CD4-positive, CD25-positive, alpha-beta regulatory T cell (primary cell): ENCODE measurements around the gene HJURP. TPM values are rescaled to one million over a fixed set of nuclear protein-coding genes. Genes with fewer than 3 reads are reported as not detected.

ENCODE experiments used
- ATAC-seq, 2 donors: fragments of 150-1000 bp; cut with Tn5 transposase; one replicate each; pipeline ENCODE4 v1.10.0; 2021; ENCODE audit warnings: low read depth in 2 of 2, moderate number of reproducible peaks in 2 of 2, moderate library complexity in 1 of 2
- DNase-seq, 3 donors: peaks; one replicate each; pipeline versions ENCODE4 v3.0.0 to v3.0.0-alpha.2; 2012 to 2022; ENCODE audit warnings: mixed read lengths in 1 of 3
- H3K27ac ChIP-seq: one replicate; pipeline ENCODE4 v1.7.0; 2013; ENCODE audit warnings: mild to moderate bottlenecking, low read length; ENCODE audit not compliant: insufficient read depth, poor library complexity, severe bottlenecking
- H3K27me3 ChIP-seq: one replicate; pipeline ENCODE4 v1.7.0; 2013; ENCODE audit warnings: low read length; ENCODE audit not compliant: control insufficient read depth, insufficient read depth
- H3K36me3 ChIP-seq: one replicate; pipeline ENCODE4 v1.7.0; 2013; ENCODE audit warnings: mild to moderate bottlenecking, low read length, moderate library complexity; ENCODE audit not compliant: control insufficient read depth, insufficient read depth
- H3K4me1 ChIP-seq: 2 replicates; pipeline ENCODE4 v1.7.0; 2013; ENCODE audit warnings: mild to moderate bottlenecking, low read length; ENCODE audit not compliant: insufficient read depth, control insufficient read depth, poor library complexity, severe bottlenecking
- H3K4me3 ChIP-seq: one replicate; pipeline ENCODE4 v1.7.0; 2013; ENCODE audit warnings: low read depth, mild to moderate bottlenecking, low read length, moderate library complexity
- H3K9me3 ChIP-seq, 2 experiments: 1 replicate in 1 of 2; 2 replicates in 1 of 2; pipeline ENCODE4 v1.7.0; 2013; ENCODE audit warnings: low read length in 2 of 2, mild to moderate bottlenecking in 1 of 2, moderate library complexity in 1 of 2; ENCODE audit not compliant: control insufficient read depth in 2 of 2
- H3K27ac Mint-ChIP-seq, 3 donors: one replicate each; pipeline ENCODE4 v1.8.0; 2020 to 2022; ENCODE audit warnings: mild to moderate bottlenecking in 3 of 3, mixed read lengths in 3 of 3, moderate library complexity in 2 of 3
- H3K27me3 Mint-ChIP-seq: one replicate; pipeline ENCODE4 v1.8.0; 2022; ENCODE audit warnings: mild to moderate bottlenecking, mixed read lengths
- H3K36me3 Mint-ChIP-seq: one replicate; pipeline ENCODE4 v1.8.0; 2020; ENCODE audit warnings: mixed read lengths
- H3K4me1 Mint-ChIP-seq, 4 donors: one replicate each; pipeline ENCODE4 v1.8.0; 2020 to 2022; ENCODE audit warnings: mixed read lengths in 4 of 4, mild to moderate bottlenecking in 1 of 4
- H3K4me3 Mint-ChIP-seq, 4 donors: one replicate each; pipeline ENCODE4 v1.8.0; 2020 to 2022; ENCODE audit warnings: mild to moderate bottlenecking in 4 of 4, mixed read lengths in 4 of 4, moderate library complexity in 3 of 4
- H3K9me3 Mint-ChIP-seq, 7 donors: one replicate each; pipeline ENCODE4 v1.8.0; 2020 to 2022; ENCODE audit warnings: mixed read lengths in 7 of 7, mild to moderate bottlenecking in 3 of 7, moderate library complexity in 2 of 7
- polyA plus RNA-seq, 4 donors: library from polyadenylated mRNA; unstranded; fragments of 300-500 nt; fragmentation: Illumina TruSeq; gene quantifications; one replicate each; pipeline ENCODE4 v1.2.3, GENCODE V29; 2021
- total RNA-seq: library from RNA; stranded (reverse); gene quantifications from one replicate; pipeline ENCODE4 v1.2.3, GENCODE V29; 2022

HJURP gene
- total and polyA plus RNA-seq, 5 donors from 2014 or later: 0.34 to 1.8 (median 1.4) TPM

DNA sequence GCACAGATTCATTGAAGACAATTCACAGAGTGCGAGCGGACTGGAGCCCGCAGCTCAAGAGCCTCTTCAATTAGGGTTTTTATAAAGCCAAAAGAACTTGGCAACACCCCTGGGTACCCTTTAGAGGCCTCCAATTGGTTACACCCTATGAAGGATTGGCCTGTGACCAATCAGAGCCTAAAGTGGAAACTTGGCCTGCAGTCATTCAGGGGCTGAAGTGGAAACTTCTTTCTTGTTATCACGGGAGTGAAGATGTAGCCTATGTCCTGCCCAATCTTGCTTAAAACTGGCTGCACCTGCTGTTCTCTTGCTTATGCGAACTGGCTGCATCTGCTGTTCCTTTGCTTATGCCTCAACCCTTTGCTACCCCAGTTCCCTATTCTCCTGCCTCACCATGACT is 1.8 kb upstream of the HJURP start:
- no peaks in the 10 kb centered on the region for H3K36me3 Mint-ChIP-seq
- ATAC-seq: no peak
- Histone ChIP-seq H3K4me3 (no peak overlapping the region), H3K36me3 (no peaks in the 10 kb centered on the region), H3K27me3 (no peaks in the 10 kb centered on the region), H3K27ac (no peak overlapping the region), H3K4me1 (peaks cover 29% of the 10 kb centered on the region), H3K9me3 (no peaks in the 10 kb centered on the region)
- peak overlapping the region in 3 of 4 donors; percentile 0 to 88 (median 7) for H3K4me3 Mint-ChIP-seq
- no peak overlapping the region for H3K27ac Mint-ChIP-seq
- peaks cover 13% of the 10 kb centered on the region for H3K27me3 Mint-ChIP-seq
- DNase-seq: peak in 1 of 3 donors; percentile 23
- peaks cover 0 to 56% (median 25%) of the 10 kb centered on the region in 4 donors for H3K4me1 Mint-ChIP-seq
- no peaks in the 10 kb centered on the region for H3K9me3 Mint-ChIP-seq

DNA sequence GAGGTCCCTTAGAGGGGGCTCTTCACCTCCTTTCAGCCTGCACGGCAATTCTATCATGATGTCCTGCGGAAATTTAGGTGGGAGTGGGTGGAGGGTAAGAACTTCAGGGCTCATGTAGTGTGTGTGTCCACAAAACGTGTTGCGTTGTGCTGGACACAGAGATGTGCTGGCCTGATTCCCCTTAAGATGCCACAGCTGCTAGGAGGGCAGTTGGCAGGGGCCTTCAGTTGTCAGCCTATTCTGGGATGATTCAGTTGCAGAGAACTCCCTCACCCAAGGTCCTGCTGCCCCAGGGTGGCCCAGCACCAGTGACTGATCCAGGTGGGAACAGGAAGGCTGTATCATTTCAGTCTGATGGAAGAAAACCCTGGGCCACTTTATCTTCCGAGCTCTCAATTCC is 1.0 kb upstream of the HJURP start:
- H3K27me3 Mint-ChIP-seq: peaks cover 9% of the 10 kb centered on the region
- Histone ChIP-seq H3K27ac (no peak overlapping the region), H3K9me3 (no peaks in the 10 kb centered on the region), H3K4me3 (peak overlapping the region; percentile 87), H3K36me3 (no peaks in the 10 kb centered on the region), H3K27me3 (no peaks in the 10 kb centered on the region), H3K4me1 (peaks cover 29% of the 10 kb centered on the region)
- no peaks in the 10 kb centered on the region for H3K36me3 Mint-ChIP-seq
- ATAC-seq: no peak
- no peaks in the 10 kb centered on the region for H3K9me3 Mint-ChIP-seq
- peak overlapping the region; percentile 88 to 100 (median 98) for H3K4me3 Mint-ChIP-seq
- DNase-seq: no peak
- H3K4me1 Mint-ChIP-seq: peaks cover 0 to 58% (median 25%) of the 10 kb centered on the region in 4 donors
- peak overlapping the region in 1 of 3 donors; percentile 3 for H3K27ac Mint-ChIP-seq

DNA sequence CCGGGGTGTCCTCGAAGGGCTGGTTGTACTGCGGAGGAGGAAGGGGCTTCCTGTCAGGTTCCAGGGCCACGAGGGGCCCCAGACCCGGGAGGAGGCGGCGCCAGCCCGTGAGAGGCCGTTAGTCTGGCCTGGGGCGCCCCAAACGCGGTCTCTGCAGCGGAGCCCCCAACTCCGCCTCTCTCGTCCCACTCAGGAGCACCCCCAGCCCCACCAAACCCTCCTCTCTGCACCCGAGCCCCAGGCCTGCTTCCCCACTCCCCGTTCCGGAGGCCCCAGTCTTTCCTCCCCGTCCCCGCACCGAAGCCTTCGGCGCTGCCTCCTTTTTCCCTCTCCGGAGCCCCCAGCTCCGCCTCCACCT is 473 bp downstream of the HJURP start:
- H3K4me3 Mint-ChIP-seq: peak overlapping the region; percentile 88 to 100 (median 98)
- no peaks in the 10 kb centered on the region for H3K36me3 Mint-ChIP-seq
- ATAC-seq (no peak), DNase-seq (no peak)
- Histone ChIP-seq H3K27me3 (no peaks in the 10 kb centered on the region), H3K36me3 (no peaks in the 10 kb centered on the region), H3K4me1 (peaks cover 29% of the 10 kb centered on the region), H3K9me3 (no peaks in the 10 kb centered on the region), H3K4me3 (peak overlapping the region; percentile 62), H3K27ac (no peak overlapping the region)
- H3K9me3 Mint-ChIP-seq: no peaks in the 10 kb centered on the region
- peaks cover 0 to 58% (median 25%) of the 10 kb centered on the region in 4 donors for H3K4me1 Mint-ChIP-seq
- peaks cover 5% of the 10 kb centered on the region for H3K27me3 Mint-ChIP-seq
- H3K27ac Mint-ChIP-seq: peak overlapping the region; percentile 20 to 97 (median 95)

DNA sequence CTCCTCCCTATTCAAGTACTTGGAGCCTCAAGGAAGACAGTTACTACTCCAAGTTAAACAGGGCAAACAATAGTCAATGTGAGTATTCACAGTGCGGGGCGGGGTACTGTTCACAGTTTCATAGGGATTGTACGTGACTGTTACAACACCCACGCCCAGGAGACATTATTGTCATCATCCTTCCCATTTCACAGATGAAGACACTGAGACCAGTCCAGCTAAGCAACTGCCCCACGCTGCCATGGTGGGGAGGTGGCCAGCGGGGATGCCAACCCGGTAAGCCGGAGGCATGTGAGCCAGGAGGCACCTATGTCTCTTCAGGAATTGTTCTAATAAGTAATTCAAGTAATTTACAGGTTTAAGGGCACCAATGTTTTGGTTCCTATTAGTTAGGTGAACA is 982 bp downstream of the HJURP start:
- H3K4me3 ChIP-seq: peak overlapping the region; percentile 62
- no peaks in the 10 kb centered on the region for H3K9me3 Mint-ChIP-seq
- no peaks in the 10 kb centered on the region for H3K36me3 ChIP-seq
- H3K27ac Mint-ChIP-seq: peak overlapping the region in 2 of 3 donors; percentile 10 to 20
- H3K27ac ChIP-seq: no peak overlapping the region
- peaks cover 5% of the 10 kb centered on the region for H3K27me3 Mint-ChIP-seq
- peak overlapping the region; percentile 88 to 100 (median 98) for H3K4me3 Mint-ChIP-seq
- peaks cover 0 to 63% (median 25%) of the 10 kb centered on the region in 4 donors for H3K4me1 Mint-ChIP-seq
- peaks cover 29% of the 10 kb centered on the region for H3K4me1 ChIP-seq
- H3K9me3 ChIP-seq: no peaks in the 10 kb centered on the region
- DNase-seq: no peak
- H3K27me3 ChIP-seq: no peaks in the 10 kb centered on the region
- no peaks in the 10 kb centered on the region for H3K36me3 Mint-ChIP-seq
- ATAC-seq: no peak

DNA sequence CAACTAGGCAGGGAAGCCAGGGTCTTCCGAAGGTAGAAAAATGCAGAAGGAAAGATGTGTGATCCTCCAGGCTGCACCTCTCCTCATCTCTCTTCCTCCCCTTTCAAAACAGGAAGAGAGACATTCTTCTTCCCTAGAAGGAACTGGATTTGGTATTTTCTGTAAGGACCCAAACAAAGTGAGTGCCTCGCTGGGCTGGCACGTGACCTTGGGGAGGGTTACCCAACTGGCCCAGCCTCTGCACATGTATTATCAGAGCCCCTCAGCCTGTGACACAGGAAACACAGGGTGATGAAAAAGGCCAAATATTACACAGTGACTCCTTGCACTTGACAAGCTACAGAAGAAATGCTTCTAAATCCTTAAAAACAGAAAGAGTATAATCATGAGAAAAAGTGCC is 2.3 kb downstream of the HJURP start:
- Histone ChIP-seq H3K27me3 (no peaks in the 10 kb centered on the region), H3K27ac (no peak overlapping the region), H3K9me3 (no peaks in the 10 kb centered on the region), H3K4me1 (peaks cover 29% of the 10 kb centered on the region), H3K36me3 (no peaks in the 10 kb centered on the region), H3K4me3 (no peak overlapping the region)
- Mint-ChIP-seq H3K4me3 (peak overlapping the region in 3 of 4 donors; percentile 11 to 98 (median 88)), H3K4me1 (peaks cover 0 to 60% (median 22%) of the 10 kb centered on the region in 4 donors), H3K27me3 (peaks cover 5% of the 10 kb centered on the region), H3K36me3 (no peaks in the 10 kb centered on the region), H3K9me3 (peaks cover 0 to 1% (median 0%) of the 10 kb centered on the region in 7 donors), H3K27ac (peak overlapping the region in 1 of 3 donors; percentile 10)
- no peak for DNase-seq
- no peak for ATAC-seq

DNA sequence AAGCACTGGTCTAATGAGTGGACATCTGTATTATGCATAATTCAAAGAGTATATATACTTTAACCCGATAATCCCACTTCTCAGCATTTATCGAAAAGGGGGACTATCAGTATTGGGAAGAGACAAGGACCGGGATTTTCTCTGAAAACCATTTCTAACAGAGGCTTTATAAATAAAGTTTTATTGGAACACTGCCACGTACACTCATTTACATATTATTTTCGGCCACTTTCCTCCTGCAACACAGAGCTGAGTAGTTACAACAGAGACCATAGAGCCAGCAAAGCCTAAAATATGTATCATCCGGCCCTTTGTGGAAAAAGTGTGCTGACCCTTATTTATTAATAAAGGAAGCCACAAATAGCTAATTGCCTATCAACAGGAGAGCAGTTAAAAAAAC is 3.2 kb downstream of the HJURP start:
- Mint-ChIP-seq H3K36me3 (no peaks in the 10 kb centered on the region), H3K4me1 (peaks cover 0 to 54% (median 22%) of the 10 kb centered on the region in 4 donors), H3K4me3 (peak overlapping the region in 2 of 4 donors; percentile 53 to 88), H3K27ac (no peak overlapping the region), H3K27me3 (peaks cover 5% of the 10 kb centered on the region), H3K9me3 (peaks cover 0 to 1% (median 0%) of the 10 kb centered on the region in 7 donors)
- peaks cover 29% of the 10 kb centered on the region for H3K4me1 ChIP-seq
- no peaks in the 10 kb centered on the region for H3K27me3 ChIP-seq
- no peaks in the 10 kb centered on the region for H3K9me3 ChIP-seq
- no peak for ATAC-seq
- H3K36me3 ChIP-seq: no peaks in the 10 kb centered on the region
- DNase-seq: no peak
- H3K4me3 ChIP-seq: no peak overlapping the region
- no peak overlapping the region for H3K27ac ChIP-seq

DNA sequence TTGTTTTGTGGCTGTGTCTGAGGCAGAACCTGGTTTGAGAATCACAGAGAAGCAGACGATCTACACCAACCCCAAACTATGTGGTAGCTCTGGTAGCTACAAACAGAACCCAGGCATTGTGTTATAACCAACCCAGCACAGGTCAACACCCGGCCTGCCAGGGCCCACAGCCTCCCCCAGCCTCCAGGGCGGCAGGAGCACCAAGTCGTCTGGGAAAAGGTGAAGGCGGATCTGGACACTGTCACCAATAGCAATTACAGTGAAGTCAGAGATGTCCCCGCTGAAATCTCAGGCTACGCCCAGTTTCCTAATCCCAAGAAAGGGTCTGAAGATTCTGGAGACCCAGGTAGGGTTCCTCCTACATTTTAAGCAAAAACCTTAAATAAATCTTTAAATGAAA is 3.6 kb downstream of the HJURP start:
- ATAC-seq: no peak
- Histone ChIP-seq H3K27me3 (no peaks in the 10 kb centered on the region), H3K4me1 (peaks cover 29% of the 10 kb centered on the region), H3K36me3 (no peaks in the 10 kb centered on the region), H3K4me3 (no peak overlapping the region), H3K9me3 (no peaks in the 10 kb centered on the region), H3K27ac (no peak overlapping the region)
- peaks cover 5% of the 10 kb centered on the region for H3K27me3 Mint-ChIP-seq
- peaks cover 0 to 1% (median 0%) of the 10 kb centered on the region in 7 donors for H3K9me3 Mint-ChIP-seq
- H3K27ac Mint-ChIP-seq: no peak overlapping the region
- H3K36me3 Mint-ChIP-seq: no peaks in the 10 kb centered on the region
- H3K4me3 Mint-ChIP-seq: no peak overlapping the region
- DNase-seq: no peak
- H3K4me1 Mint-ChIP-seq: peaks cover 0 to 52% (median 21%) of the 10 kb centered on the region in 4 donors

DNA sequence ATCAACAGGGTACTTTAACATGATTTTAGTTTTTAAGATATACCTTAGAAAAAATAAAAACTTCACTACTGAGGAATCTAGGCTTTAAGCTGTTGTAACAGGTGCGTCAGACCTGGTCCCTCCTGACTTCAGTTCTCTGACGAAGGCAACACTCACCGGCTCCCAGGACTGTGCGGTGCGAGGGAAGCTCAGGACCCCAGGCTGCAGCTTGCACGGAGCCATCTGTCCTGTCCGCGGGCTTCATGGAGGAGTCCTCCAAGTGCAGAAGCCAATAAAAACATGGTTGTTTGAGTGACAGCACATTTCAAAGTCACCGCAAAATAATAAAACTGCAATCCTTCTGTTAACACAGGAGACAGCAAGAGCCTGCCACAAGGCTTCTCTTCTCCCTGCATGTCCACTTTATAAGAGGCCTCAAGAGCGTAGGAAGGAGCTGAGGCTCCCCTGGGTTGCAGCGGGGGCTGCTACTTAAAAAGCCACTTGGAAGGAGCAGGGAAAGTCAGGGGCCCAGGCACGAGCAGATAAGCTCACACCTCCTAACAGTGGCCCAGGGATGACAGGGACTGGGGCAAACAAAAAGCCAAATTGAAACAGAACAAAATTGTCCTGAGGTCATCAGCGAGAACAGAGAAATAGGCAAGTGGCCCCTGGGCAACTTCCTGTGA is 4.6 kb downstream of the HJURP start:
- H3K36me3 ChIP-seq: no peaks in the 10 kb centered on the region
- H3K4me1 Mint-ChIP-seq: peaks cover 0 to 46% (median 16%) of the 10 kb centered on the region in 4 donors
- H3K4me3 Mint-ChIP-seq: peak overlapping the region in 1 of 4 donors; percentile 34
- peaks cover 25% of the 10 kb centered on the region for H3K4me1 ChIP-seq
- no peak for ATAC-seq
- peak overlapping the region in 2 of 3 donors; percentile 43 to 56 for H3K27ac Mint-ChIP-seq
- no peak overlapping the region for H3K27ac ChIP-seq
- H3K9me3 Mint-ChIP-seq: peaks cover 0 to 1% (median 0%) of the 10 kb centered on the region in 7 donors
- H3K36me3 Mint-ChIP-seq: no peaks in the 10 kb centered on the region
- no peaks in the 10 kb centered on the region for H3K9me3 ChIP-seq
- no peak for DNase-seq
- peaks cover 5% of the 10 kb centered on the region for H3K27me3 Mint-ChIP-seq
- no peak overlapping the region for H3K4me3 ChIP-seq
- H3K27me3 ChIP-seq: no peaks in the 10 kb centered on the region
